Parathyroid adenoma (tissue), 2 donors: Measurements from ENCODE around the gene KRTAP10-1.
"Not testable (repeated sequence)": the region's sequence is repeated elsewhere in the genome, so short reads cannot be mapped to it uniquely, and the experiment has no call there.

Experiments
- H2AFZ ChIP-seq: fragments of 300-600 bp; sonication (generic); one replicate; pipeline ENCODE4 v1.7.0; 2017; ENCODE audit warnings: antibody characterized with exemption, mild to moderate bottlenecking
- H3K27ac ChIP-seq: fragments of 300-600 bp; sonication (generic); one replicate; pipeline ENCODE4 v1.7.0; 2017
- H3K27me3 ChIP-seq: fragments of 300-600 bp; sonication (generic); one replicate; pipeline ENCODE4 v1.7.0; 2017; ENCODE audit warnings: low read length; ENCODE audit not compliant: control insufficient read depth, insufficient read depth
- H3K36me3 ChIP-seq: fragments of 300-600 bp; sonication (generic); one replicate; pipeline ENCODE4 v1.7.0; 2017; ENCODE audit warnings: low read length; ENCODE audit not compliant: control insufficient read depth, insufficient read depth
- H3K4me1 ChIP-seq: fragments of 300-600 bp; sonication (generic); one replicate; pipeline ENCODE4 v1.7.0; 2017; ENCODE audit warnings: control low read depth
- H3K4me2 ChIP-seq: fragments of 300-600 bp; sonication (generic); one replicate; pipeline ENCODE4 v1.7.0; 2017; ENCODE audit warnings: low read length
- H3K4me3 ChIP-seq: fragments of 300-600 bp; sonication (generic); one replicate; pipeline ENCODE4 v1.7.0; 2017; ENCODE audit warnings: low read depth, low read length
- H3K79me2 ChIP-seq: fragments of 300-600 bp; sonication (generic); one replicate; pipeline ENCODE4 v1.7.0; 2017; ENCODE audit warnings: control low read depth
- H3K9ac ChIP-seq: fragments of 300-600 bp; sonication (generic); one replicate; pipeline ENCODE4 v1.7.0; 2017; ENCODE audit warnings: mild to moderate bottlenecking
- H3K9me3 ChIP-seq: fragments of 300-600 bp; sonication (generic); one replicate; pipeline ENCODE4 v1.7.0; 2017; ENCODE audit warnings: low read length; ENCODE audit not compliant: control insufficient read depth
- CTCF ChIP-seq: fragments of 300-600 bp; sonication (generic); IDR thresholded peaks from one replicate; pipeline ENCODE4 v1.7.0; 2017; ENCODE audit warnings: antibody characterized with exemption, mild to moderate bottlenecking
- donor health status: primary hyperparathyroidism.

Gene KRTAP10-1

GRCh38 chr21:44574457-44575306 is 34.7 kb upstream of the KRTAP10-1 start:
- TF ChIP-seq CTCF = no peak
- H3K36me3 ChIP-seq = no peaks in the 10 kb centered on the region
- H3K9ac ChIP-seq = no peak overlapping the region
- H3K79me2 ChIP-seq = no peaks in the 10 kb centered on the region
- no peak overlapping the region for H3K4me2 ChIP-seq
- H3K4me1 ChIP-seq = no peaks in the 10 kb centered on the region
- no peak overlapping the region for H3K27ac ChIP-seq
- H3K27me3 ChIP-seq = no peaks in the 10 kb centered on the region
- H3K9me3 ChIP-seq = no peaks in the 10 kb centered on the region
- no peak overlapping the region for H2AFZ ChIP-seq
- H3K4me3 ChIP-seq = no peak overlapping the region

GRCh38 chr21:44573630-44574456 is 33.8 kb upstream of the KRTAP10-1 start, which contains the start of gene KRTAP10-4:
Gene KRTAP10-4, plus strand, starts transcription at chr21:44573729. Its CDS starts 30 bp downstream, at chr21:44573759.
- H3K79me2 ChIP-seq, H3K27ac ChIP-seq, H3K9ac ChIP-seq, H3K36me3 ChIP-seq, H3K4me1 ChIP-seq, H3K4me2 ChIP-seq, H3K9me3 ChIP-seq, H3K4me3 ChIP-seq, H2AFZ ChIP-seq, H3K27me3 ChIP-seq: not testable (repeated sequence)

GRCh38 chr21:44572959-44573583 is 33.1 kb upstream of the KRTAP10-1 start:
- Histone ChIP-seq H3K9me3 (no peaks in the 10 kb centered on the region), H3K4me2 (no peak overlapping the region), H3K4me1 (no peaks in the 10 kb centered on the region), H3K79me2 (no peaks in the 10 kb centered on the region), H3K9ac (no peak overlapping the region), H2AFZ (no peak overlapping the region), H3K4me3 (no peak overlapping the region), H3K36me3 (no peaks in the 10 kb centered on the region), H3K27ac (no peak overlapping the region), H3K27me3 (no peaks in the 10 kb centered on the region)
- no peak for TF ChIP-seq CTCF

GRCh38 chr21:44571844-44572782 is 32.1 kb upstream of the KRTAP10-1 start:
- no peaks in the 10 kb centered on the region for H3K9me3 ChIP-seq
- H2AFZ ChIP-seq = no peak overlapping the region
- no peaks in the 10 kb centered on the region for H3K27me3 ChIP-seq
- H3K4me3 ChIP-seq = no peak overlapping the region
- no peak overlapping the region for H3K27ac ChIP-seq
- H3K36me3 ChIP-seq = no peaks in the 10 kb centered on the region
- no peak for TF ChIP-seq CTCF
- H3K9ac ChIP-seq = no peak overlapping the region
- H3K4me2 ChIP-seq = no peak overlapping the region
- no peaks in the 10 kb centered on the region for H3K79me2 ChIP-seq
- H3K4me1 ChIP-seq = no peaks in the 10 kb centered on the region
